Activated CD4-positive, alpha-beta T cell treated with anti-CD3 and anti-CD28 coated beads for 4 hours (primary cell): ENCODE results near the gene SIAH3.

Experiments
- DNase-seq, 2 donors: peaks; one replicate each; pipeline ENCODE4 v3.0.0-alpha.2; 2020

The SIAH3 gene

DNA sequence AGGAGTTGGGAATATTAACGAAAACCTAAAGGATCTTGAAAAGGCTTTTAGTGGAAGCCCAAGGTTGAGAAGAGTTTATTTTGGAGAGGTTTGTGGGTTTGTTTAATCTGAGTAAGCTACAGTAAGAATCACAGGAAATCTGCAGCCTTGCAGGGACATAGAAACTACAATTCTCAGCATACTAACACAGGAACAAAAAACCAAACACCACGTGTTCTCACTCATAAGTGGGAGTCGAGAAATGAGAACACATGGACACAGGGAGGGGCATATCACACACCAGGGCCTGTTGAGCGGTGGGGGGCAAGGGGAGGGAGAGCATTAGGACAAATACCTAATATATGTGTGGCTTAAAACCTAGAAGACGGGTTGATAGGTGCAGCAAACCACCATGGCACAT, 8.7 kb upstream of the SIAH3 start:
- no peak for DNase-seq

DNA sequence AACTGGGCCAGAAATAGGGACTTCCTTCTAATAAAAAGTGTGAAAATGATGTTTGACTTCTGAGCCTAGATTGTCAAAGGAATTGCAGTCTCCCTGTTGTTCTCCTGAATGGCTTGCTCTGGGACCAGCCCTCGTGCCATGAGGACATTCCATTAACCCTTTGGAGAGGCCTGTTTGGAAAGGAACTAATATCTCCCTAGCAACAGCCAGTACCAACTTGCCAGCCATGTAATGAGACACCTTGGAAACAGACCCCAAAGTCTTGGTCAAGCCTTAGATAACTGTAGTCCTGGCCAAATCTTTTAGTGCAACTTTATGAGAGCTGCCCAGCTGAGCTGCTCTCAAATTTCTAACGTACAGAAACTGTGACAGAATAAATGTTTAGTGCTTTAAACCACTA, 8.2 kb upstream of the SIAH3 start:
- DNase-seq, result no peak

DNA sequence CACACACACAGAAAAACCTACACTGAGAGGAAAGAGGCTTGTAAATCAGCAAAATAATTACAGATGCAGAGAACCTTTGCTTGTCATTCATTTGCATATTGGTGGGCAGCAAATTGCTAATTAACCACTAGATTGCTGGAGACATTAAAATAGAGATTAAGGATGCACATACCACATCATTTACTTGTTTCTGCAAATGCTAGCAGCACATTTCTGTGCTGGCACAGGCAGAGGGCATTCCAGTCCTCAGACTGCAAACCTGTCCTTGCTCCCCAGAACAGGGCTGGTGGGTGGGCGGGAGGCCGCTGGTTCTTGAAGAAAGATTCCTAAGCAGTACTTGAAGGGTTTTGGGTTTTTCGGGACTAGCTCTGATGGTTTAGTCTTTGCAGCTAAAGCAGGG, 941 bp upstream of the SIAH3 start:
- no peak for DNase-seq

DNA sequence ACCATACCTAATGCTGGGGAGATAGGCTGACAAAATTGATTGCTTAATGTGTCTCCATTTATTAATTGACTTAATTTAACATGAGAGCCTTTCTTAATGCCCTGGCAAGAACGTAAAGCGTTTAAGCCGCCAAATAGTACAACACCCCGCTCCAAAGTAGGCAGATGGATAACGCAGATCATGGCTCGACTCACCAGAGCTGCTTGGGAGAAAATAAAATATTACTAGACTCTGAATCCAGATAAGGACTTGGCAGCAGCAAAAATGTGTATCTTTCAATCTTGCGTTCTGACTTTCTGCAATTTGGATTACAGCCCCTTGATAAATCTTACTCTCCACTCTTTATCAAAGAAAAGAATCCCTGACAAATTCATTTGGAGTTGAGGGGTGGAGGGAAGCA, 403 bp upstream of the SIAH3 start:
- no peak for DNase-seq

DNA sequence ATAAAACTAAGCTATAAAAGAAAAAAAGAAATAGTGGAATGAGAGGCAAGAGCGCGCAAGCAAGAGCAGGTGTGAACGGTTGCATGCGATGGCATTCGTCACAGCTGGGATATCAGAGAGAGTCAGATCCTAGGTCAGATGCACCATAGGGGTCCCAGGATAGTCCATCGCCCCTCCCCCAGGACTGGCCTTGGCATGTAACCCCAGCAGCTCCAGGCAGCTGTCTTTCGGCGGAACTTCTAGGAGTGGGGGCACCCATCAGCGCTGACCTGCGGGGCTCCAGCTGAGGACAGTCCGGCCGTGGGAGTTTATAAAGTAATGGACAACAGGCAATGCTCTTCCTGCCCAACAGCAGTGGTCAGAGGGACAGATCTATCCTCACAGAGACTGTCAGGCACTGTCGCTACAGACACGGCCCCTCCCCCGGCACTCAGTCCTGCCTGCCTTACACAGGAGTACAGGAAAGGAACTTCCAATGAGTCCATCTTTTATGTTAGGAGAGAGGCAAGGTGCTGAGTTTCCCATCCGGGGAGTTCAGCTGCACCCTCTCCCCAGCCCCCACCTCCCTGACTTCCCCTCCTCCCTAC, 1.4 kb downstream of the SIAH3 start:
- no peak for DNase-seq

DNA sequence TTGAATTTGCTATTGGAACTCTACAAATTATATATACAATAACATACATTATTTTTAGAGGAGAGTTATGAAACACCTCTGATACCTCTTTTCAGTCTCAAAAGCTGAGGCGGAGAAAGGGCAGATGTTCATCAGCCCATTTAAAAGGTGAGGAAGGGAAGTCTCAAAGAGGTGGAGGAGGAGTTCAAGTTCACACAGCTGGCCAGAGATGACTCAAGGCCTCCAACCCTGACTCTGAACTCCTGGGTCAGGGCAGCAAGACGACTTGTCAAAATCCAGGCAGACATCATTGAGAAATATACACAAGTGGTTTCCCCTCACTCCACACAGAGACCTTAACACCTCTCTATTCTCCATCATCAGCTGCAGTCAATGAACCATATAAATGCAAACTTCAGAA, 2.1 kb downstream of the SIAH3 start:
- no peak for DNase-seq

DNA sequence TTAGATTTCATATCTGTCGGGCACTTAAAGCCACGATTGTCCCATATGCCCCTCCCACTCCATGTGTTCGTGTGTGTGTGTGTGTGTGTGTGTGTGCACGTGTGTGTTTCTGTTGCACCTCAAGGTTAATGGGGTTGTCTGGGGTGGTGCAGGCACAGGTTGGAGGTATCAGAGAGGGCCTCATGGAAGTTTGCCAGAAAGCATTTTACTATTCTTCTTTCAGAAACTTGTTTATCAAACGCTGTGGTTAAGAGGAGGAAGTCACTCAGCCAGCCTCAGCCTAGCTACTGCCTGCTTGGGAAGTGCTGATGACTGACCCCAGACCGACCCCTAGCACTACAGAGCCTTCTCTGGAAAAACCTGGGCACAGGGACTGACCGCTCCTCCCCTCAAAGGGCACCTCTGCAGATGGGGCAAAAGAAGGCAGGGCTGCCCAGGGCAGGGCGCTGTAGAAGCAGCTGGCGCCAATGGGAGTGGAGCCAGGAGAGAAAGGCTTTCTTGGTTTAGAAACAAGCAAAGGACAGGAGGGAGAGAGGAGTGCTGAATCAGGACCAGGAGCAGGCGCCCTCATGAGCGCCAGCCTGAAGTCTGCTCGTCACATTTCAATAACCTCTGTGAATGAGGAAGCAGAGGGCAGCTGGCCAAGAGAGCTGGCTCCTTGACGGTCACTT, 3.9 kb downstream of the SIAH3 start:
- DNase-seq, result peak; percentile 8 to 22

DNA sequence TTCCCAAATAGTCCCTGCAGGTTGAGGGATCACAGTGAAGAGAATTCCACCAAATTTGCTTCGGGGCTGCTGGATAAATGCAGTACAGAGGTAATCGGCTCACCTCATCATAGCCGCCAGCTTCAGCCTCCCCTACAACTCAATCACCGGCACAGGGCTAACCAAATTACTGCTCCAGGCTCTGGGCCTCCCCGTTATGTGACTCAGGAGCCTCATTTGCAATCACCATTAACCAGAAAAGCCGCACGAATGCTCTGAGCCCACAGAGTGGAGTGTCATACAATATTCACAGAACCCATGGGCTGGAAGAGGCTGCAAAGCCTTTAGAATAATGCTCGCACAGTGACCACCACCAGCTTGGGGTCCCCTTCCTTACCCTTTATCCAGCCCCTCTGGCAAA, 4.9 kb downstream of the SIAH3 start:
- DNase-seq, result no peak

DNA sequence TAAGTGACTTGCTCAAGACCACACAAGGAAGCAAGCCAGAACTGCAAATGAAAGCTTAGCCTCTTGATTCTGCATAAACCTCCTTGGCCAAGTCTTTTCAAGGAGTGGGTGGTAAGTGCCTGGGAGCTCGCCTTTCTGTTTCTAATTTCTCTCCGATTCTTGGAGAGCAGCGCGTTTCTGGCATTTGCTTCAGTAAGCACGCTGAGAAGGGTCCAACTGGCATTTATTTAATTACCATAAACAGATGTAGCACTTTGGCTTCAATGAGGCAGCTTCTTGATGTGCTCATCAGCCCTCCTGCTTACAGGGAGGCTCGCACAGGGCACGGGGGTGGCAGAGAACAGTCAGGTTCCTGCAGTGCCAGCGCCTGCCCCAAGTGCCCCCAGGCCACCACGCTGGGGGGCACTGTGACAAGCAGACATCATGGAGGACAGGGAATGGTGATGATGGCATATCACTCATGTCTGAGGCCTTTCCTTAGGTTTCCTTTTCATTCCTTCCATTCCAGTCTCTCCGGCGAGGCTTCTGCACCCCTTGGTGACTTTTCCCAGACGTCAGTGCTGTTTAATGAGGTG, 13.3 kb downstream of the SIAH3 start:
- no peak for DNase-seq

DNA sequence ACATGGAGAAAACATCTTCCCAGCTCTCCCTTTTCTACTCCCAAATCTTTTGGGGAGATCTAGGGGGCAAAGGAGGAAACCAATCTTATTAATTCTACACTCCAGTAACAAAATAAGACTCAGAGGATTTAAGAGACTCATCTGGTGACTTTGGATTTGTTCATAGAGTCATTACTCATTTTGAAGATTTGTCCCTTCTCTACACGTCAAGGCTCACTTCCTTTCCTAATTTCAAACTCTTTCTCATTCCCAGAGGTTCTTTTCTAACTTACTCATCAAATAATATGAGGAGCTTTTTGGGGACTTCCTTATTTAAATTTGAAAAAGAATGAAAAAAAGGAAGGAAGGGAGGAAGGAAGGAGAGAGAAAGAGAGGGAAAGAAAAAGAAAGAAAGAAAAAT, 14.4 kb downstream of the SIAH3 start:
- DNase-seq, result no peak

DNA sequence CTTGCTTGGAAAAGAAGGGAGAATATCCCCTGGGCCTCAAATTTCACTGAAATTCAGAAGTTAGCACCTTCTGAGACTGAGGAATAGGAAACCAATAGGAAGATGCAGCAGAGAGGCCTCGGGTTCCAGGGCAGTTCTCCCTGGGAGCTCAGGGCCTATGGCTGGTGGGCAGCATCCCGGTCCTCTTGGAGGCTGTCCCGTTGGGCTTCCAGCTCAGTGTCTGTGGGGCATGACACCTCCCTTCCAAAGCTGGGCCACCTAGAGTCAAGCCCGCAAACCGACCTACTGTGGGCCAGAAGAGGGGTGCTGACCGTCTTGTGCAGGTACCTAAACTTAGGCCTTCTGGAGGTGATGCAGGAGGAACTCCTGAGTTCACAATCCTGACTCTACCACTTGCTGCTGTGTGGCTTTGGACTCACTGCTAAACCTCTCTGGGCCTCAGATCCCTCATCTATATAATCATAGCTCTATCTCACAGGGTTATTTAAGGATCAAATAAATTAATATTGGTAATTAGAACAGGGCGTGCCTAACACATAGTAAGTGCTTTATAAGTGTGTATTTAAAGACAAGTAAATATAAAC, 17.1 kb downstream of the SIAH3 start:
- no peak for DNase-seq

DNA sequence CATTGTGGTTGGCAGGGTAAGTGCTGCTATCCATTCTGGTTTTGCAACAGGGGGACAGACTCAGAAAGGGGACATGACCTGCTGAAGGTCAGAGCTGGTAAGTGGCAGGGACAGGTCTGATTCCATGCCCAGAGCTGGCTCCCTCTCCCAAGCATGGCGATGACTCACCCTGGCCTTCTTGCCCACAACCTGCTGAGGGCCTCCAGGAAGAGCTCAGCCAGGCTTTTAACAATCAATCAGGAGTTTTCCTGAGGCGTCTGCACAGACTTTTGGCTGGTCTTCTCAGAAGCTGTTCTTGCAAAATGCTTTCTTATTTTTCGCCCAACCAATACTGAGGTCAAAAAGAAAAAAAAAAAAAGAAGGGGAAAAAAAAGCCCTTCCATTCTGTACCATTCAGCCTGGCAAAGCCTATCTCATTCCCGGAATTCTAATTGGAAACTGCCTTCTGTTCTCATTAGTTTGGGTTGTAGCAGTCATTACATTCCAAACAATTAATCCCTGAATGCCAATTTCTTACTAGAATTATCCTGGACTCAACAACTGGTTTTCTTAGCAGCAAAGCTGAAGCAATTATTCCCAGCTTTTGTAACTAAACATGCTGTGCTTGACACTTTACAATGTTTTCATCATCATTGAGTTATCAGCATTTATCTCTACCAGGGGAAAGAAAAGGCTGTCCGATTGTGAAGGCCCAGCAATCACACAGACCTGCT, 17.7 kb downstream of the SIAH3 start:
- DNase-seq, result no peak

DNA sequence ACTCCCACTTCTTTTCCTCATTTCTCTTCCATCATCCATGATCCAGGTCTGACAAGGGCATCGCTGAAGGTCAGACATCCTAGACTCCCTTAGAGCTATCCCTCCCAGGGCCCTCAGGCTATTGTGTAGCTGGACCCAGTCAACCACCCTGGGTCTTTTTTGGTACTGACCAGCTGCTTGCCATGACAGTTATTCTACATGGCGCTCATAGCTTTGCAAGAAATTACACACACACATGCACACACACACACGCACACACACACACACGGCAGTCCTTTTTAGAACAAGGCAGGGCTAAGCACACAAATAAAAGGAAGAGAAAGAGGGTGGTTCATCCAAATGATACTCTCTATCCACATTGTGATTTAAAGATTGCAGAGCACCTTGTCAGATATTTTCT, 18.3 kb downstream of the SIAH3 start:
- no peak for DNase-seq

DNA sequence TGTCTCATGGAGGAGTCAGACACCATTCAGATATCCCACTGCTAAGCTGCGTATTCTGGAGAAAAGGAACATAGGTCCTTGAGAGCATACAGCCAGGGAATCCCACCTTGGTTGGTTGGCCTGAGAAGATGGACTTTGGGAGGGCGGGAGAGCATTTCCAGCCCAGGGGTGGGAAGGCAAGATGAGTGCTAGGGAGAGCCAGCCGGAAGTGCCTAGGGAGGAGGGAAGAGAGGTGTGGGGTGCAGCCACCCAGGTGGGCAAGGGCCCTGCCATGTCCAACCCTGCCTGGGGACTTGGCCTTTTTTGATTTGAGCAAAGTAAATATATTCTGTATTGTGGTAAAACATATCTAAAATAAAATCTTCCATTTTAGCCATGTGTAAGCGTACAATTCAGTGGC, 19.7 kb downstream of the SIAH3 start:
- no peak for DNase-seq

DNA sequence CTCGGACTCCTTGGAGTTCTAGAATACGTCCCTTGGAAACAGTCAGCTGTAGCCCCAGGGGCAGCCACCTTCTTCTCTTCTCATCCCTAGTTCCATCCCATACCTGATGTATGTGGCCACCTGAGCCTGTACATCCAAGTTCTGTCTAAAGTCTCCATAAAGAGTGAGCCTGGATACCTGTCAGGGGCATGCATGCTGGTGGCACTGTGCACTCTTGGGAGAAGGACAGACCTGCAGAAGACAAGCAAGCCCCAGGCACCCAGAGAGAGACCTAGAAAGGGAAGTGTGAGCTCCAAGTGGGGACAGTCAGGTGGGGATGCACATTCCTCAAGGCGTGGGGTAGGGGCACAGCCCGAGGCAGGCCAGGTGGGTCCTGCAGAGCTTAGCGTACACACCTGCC, 21.4 kb downstream of the SIAH3 start:
- no peak for DNase-seq

DNA sequence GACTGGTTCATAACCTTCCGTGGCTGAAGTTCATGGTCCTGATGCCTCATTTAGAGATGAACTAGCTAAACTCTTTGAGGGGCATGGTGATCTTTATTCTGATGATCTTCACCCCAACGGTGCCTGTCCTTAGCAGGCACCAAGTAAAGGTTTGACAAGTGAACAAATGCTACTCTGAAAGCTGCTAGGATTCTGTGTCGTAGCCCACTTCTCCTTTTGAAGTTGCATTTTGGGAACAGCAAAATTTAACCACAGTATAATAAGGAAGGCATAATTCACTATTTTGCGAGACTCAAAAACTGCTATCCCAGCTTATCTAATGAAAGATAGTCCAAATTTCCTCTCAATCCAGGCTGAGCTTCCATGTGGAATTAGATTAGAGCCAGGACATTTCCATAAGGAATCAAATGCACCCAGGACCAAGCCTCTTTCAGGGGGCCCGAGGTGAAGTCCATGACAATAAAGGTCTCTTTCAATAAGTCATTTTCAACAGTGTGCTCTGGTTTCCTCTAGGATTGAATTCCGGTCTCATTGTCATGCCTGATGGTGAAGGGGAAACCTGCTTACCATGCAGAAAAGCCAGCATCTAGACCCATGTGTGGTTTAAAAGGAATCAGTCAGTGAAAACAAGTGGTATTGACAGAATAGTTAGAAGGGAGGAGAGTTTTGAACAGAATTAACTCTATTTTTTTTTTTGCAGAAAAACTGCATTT, 23.1 kb downstream of the SIAH3 start:
- DNase-seq, result no peak

DNA sequence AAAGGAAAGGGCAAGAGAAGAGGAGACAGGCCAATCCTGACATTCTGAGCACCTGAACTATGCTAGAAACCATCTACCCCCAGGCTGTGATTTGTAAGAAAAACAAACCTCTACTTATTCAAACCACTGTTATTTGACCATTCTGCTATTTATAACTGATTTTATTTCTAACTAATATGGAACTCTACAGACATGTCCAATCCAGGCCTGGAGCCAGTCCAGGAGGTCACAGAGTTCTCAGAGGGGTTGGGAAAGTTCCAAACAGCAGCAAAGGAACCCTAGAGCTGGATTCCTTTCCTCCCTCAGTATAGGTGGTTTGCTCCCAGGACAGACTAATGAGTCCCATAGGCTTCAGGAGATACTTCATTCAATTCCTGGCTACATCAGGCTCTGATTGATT, 24.2 kb downstream of the SIAH3 start:
- DNase-seq, result no peak

DNA sequence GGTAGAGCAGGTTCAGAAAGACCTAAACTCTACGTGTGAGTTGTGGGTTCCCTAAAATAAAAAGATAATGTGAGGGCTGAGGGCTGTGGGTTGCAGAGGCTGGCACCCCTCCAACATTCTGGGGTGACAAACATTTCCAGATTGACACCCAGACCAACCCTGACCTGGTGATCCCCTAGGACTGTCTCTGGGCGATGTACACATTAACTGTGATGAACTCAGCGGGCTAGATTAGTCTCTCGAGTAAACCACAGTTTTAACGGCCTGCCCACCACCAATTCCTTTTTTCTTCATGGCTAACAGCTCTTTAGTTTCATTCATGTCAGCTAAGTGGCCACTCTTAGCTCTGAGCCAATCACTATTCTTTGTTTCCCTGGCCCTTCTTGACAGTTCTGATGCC, 24.8 kb downstream of the SIAH3 start:
- no peak for DNase-seq

DNA sequence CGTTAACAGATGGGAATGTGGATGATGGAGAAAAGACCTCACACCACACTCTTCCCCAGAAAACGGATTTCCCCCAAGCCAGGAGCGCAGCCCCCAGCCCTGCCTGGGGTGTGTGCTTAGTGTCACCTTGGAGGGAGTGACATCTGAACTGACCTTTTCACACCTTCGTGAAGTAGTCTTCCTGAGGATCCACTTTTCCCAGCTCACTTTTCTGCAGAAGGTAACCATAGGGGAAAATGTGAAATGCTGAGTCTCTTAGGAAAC, 26.2 kb downstream of the SIAH3 start:
- no peak for DNase-seq

DNA sequence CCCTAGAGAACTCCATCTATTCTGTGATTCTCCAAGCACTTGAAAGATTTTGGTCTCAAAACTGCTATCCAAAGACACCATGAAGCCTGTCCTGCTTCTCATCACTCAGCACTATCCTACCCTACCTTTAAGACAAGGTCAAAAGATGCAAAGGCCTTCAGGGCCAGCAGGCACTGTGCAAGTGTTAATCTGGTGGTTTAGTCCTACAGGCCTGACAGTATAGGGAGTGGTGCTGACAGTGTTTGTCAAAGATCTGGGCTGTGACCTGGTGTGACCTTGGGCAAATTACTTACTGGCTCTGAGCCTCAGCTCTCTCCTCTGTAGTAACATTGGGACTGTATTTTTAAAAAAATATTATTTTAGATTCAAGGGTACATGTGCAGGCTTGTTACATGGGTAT, 28.0 kb downstream of the SIAH3 start:
- DNase-seq, result no peak

DNA sequence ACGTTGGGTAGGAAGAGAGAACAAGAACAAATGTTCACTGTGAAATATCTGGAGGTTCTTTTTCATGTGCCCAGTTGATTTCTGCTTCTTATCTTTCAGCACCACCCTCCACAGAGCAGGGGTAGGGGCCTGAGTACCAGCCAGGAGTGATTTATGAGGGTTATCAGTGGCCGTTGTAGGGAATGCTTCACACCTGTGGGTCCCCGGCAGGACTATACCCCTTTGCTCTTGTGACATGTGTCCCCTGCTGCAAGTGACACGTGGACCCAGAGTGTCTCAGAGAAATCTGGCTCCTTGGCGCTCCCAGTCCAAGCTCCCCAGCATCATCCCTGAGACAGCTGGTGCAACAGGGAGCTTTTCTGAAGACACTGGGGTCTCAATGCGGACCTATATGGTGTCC, 29.7 kb downstream of the SIAH3 start:
- no peak for DNase-seq

DNA sequence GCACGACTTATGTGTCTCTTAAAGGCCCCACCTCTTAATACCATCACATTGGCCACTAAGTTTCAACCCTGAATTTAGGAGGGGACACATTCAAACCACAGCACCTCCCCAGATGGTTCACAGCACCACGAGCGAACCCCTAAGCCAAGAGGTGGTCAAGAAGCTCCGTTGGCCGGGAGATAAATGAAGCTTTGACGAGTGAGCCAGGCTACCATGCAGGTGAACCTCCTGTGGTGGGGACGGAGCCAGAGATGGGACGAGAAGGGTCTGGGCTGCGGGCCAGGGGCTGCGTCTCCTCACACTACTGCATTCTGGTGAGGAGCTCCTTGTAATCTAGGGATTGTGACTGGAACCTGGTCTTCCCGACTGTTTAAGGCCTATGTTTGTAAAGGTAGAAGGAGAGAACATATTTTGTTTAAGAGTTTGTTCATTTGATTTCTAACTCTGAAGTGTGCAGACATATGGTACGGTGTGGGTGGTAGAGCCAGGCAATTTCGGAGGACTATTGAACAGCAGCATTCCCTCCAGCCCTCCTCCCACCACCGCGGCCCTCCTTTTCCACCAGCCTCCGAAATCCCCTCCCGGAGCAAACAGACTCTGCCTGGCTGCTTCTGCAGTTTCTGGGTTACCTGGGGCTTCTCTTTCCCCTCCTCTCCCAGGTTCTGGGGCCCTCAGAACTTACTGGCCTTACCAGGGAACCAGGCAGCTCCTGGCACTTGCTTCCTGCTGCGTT, 31.3 kb downstream of the SIAH3 start:
- no peak for DNase-seq

DNA sequence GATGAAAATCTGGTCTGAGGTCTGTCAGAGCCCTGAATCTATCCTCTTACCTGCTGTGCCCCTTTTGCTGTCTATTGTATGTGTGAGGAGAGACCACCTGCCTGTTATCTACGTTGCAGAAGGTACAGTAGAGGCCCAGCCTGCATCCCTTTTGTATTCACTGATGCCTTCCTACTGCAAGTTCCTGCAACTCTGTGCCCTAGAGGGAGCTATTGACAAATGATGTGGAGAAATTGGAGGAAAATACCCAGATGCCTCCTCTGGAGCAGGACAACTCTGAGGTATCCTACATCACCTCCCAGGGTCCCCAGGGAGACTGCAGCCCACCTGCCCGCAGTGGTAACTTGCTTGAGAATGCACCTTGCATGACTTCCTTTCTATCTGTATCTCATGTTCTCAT, 33.7 kb downstream of the SIAH3 start:
- no peak for DNase-seq
